Posterior cingulate gyrus (tissue), 11 donors: Measurements from ENCODE around the gene TSPAN2.

ENCODE experiments used
- DNase-seq, 10 donors: peaks; one replicate each; pipeline versions ENCODE4 v3.0.0 to v3.0.0-alpha.2; 2020 to 2021; ENCODE audit warnings: mixed read lengths in 3 of 10
- intact Hi-C: fragments of 100-400 bp; cut with DNase I; formaldehyde crosslinking; loops from one replicate; pipeline ENCODE4 v1.15.1; 2023

TSPAN2 gene

DNA sequence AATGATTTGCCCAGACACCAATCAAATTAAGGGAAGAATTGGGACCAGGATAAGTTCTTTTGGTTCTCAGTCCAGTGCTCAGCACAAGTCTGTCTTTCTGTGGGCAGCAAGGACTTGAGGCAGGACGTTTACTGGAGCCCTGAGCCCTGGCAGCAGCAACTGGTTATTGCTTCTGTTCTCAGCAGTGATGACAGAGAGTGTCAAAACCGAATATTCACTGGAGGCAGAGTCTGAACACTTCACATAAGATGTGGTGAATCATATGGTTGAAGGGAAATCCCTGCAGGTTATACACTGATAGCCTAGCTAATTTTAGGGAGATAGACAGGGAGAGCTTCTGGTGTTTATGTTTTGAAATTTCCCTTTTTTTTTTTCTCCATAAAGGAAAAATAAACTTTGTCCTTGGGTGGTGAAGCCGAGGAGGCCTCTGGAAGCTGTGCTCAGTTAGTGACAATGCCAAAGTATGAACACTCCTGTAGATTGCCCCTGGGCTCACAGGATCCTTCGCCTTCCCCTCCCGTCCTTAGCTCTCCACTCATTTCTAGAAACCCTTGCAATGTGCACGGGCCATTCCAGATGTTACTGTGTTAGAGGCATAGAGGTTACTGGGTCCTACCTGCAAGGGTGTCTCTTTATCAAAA, 26.3 kb upstream of the TSPAN2 start:
- DNase-seq, result no peak
- intact Hi-C loops, result no loop called here

DNA sequence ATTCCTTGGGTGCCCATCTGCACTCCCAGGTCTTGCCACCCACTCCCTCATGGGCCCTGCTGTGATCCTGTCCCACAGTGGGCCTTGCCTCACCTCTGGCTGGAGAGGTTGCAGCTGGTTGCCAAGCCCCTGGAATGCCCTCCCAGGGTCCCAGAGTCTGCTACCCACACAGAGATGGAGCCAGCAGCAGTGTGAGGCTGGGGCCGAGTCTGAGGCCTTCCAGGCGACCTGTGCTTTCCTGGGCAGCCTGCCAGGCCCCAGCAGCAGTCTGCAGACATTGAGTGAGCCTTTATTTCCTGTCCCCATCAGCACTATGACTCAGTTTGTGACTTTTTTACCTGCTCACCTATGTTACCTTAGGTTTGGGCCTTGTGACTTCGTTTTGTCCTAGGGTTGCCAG, 25.0 kb upstream of the TSPAN2 start:
- no peak for DNase-seq
- intact Hi-C loops, result no loop called here

DNA sequence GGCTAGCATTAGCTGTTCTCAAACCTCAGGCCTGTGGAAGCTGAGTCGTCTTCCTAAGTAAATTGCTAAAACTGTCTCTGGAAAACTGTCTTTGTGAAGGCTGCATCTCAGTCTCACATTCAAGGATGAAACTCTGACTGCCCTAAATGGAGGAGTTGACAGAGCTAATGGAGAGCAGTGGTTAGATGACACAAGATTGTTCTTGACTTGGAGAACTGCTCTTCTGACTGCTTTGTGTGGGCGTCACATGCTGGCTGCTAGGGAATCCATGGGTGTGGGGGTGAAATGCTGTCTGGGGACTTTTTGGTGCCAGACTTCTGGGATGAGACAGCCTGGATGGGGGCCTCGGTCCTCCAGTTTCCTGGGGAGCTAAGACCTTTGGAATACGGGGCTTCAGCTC, 24.5 kb upstream of the TSPAN2 start:
- DNase-seq, result no peak
- intact Hi-C loops, result loop anchor here (2.0 kb wide), 1 partner anchor 135 kb away; no protein-coding TSS in a partner anchor

DNA sequence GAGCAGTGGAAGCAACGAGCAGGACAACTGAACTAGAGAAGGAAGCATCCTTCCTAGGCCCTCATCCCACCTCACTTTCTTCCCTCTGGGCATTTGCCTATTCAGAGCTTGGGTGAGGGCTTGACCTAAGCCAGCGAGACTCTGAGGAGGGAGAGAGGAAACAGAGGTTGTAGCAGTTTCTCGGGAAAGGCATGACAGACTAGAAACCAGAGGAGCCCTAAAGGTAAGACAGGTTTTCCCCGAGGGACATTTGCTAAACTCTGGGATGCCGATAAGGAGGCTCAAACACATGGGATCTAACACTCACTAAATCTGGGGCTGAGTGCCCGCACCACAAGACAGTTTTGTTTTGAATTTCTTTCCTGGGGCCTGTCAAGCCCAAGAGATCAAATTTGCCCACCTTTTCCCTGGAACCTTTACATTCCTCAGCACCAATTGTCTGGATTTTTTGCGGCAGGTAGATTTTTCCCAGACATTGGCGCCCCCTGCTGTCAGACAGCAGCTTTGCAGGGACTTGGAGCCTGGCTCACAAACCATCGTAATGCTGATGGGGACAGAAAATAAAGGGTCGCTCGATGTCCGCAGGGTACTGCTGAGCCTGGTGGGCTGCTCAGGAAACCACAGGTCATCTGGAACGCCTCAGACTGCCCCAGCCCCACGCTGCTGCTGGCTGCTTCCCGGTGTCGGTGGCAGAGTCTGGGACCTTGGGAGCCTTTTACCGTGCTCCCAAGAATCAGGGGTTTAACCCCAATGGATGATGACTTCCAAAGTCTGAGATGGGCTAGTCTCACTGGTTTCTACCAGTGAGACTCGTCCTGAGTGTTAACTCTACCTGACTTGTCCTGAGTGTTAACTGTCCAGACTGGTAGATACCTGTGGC, 23.4 kb upstream of the TSPAN2 start:
- peak in 6 of 10 donors; percentile 31 to 90 (median 56) for DNase-seq
- intact Hi-C loops, result loop anchor here (2.0 kb wide), 1 partner anchor 134 kb away; no protein-coding TSS in a partner anchor

DNA sequence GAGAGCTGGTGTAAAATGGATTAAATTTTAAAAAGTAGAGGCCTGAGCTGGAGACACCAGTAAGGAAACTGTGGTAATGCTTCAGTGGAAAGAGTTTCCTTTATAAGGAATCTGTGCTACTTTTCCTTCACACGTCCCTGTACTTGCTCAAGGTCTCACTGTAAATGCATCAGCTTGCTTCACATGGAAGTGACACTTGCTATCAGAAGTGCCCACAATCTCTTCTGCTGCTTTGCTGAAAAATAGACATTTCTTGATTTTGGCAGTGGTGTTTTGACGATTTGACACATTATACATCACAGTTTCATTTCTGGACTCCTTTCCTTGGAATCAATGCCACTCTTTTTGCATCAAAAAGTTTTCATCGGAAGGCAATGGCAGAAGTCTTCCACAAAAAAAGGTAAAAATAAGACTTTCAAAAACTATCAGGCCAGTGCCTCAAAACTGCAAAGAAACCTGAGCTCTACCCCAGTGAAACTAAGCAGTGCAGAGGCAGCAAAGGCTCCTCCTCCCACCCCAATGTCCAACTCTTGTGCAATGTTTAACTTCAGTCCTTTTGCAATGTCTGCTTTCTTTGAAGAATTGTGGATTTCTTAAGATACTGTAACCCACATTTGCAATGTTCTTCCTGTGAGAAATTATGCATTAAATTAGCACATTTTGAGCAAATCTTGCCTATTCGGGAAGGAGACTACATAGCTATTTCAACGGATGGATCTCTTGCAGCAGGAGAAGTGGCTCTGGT, 18.4 kb upstream of the TSPAN2 start:
- no peak for DNase-seq
- intact Hi-C loops, result no loop called here

DNA sequence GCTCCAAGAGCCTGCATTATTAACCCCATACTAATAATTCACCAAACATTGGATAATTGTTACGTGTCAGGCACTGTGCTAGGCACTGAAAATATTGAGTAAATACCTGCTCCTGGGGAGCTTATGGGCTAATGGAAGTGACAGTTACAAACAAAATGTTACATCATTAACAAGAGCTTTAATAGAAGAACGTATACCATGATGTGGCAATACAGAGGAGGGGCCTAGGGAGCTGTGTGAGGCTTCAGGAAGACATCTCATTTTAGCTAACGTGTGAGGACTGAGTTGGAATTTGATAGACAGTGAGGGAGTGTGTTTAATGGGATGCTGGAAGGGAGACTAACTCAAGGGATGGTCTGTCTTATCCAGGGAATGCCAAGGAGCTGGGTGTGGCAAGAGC, 16.5 kb upstream of the TSPAN2 start:
- intact Hi-C loops, result no loop called here

DNA sequence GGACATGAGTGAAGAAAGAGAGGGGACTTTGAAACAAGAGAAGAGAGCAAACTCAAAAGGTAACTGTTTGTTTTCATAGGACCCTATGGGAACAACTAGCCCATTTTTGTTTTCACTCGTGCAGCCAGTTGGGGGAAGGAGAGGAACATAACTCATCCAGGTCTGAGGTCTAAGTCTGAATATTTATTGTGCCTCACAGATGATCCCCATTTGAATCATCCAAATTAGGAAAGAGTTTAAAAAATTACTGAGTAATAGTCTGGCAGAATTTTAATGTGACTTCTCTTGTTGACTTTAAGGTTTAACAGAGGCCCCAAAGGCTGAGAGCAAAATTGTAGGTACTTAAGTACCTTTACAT, 10.4 kb upstream of the TSPAN2 start:
- no peak for DNase-seq
- intact Hi-C loops, result no loop called here

More for the DNA sequence above, 16.5 kb upstream of the TSPAN2 start:
- no peak for DNase-seq

DNA sequence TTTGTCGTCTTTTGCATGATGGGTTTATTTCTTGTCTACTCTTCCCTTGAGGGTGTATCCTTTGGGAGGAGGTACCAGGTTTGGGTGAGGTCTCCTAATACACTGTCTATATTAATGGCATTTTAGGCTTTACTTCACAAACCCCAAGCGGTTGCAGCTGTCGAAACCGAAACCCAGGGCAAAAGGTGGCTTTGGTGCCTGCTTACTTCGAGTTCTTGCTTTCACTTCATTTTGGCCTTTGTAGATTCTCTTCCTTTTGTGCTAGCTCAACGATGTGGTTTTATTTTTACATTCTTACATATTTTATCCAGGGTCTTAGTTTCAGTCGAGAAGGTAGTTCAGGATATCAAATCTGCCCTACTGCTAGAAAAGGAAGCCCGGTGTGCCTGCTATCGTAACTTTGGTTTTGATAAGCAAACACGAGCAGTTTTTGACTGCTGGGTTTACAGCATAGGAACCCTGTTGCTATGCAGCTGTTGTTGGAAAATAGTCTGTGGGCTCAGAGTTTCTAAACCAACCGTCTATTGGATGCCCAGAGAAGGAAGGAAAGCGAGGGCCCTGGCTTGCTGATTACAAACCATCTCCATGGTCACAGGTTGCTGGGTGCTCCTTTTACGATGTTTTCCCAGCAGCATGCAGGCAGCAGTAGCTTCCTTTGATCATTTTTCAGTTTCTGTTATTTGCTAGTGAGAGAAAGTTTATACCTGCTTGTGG, 9.8 kb upstream of the TSPAN2 start:
- intact Hi-C loops, result no loop called here
- no peak for DNase-seq

DNA sequence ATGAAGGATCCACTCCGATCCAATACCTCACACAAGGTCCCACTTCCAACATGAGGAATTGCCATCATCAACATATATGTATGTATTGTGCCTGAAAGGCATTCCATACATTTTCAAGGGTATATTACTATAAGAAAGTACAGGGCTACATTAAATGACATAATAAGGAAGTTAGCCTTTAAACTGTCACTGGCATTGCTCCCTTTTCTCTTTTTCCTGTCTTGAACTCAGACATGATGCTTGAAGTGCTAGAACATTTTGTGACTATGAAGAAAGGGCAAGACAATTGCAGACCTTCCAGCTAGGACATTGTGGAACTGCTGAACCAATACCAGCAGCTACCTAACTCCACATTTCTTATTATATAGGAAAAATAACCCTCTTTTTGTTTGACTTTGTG, 2.9 kb upstream of the TSPAN2 start:
- intact Hi-C loops, result no loop called here
- no peak for DNase-seq

DNA sequence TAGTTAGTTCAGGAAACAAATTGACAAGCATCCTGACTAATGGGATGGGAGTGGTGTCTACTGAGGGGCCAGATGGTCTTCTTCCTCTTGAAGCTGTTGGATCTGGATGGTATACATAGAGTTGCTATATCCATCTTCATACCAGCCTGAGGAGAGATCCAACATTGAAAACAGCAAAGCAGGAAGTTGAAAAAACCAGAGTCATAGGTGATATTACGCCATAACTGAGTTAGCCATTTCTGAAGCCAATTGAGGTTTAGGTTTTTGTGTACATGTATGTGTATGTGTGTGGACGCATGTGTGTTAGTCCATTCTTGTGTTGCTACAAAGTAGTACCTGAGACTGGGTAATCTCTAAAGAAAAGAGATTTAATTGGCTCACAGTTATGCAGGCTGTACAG, 2.3 kb upstream of the TSPAN2 start:
- intact Hi-C loops, result no loop called here
- no peak for DNase-seq

DNA sequence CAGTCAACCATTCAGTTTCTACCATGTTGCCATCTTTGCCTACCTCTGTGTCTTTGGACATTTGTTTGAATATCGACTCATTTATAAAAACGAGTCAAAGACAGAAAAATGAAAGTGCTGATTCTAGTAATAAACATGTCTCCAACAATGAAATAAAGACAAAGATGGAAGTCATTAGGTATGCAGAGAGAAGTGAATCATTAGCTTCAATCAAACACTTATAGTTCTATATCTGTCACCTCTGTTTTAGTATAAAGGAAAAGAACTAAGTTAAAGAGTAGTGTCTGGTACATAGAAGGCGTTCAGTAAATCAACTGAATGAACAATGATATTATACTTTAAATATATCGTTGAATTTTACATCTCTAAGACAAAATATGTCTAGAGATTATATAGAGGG, 1.7 kb upstream of the TSPAN2 start:
- no peak for DNase-seq
- intact Hi-C loops, result no loop called here

DNA sequence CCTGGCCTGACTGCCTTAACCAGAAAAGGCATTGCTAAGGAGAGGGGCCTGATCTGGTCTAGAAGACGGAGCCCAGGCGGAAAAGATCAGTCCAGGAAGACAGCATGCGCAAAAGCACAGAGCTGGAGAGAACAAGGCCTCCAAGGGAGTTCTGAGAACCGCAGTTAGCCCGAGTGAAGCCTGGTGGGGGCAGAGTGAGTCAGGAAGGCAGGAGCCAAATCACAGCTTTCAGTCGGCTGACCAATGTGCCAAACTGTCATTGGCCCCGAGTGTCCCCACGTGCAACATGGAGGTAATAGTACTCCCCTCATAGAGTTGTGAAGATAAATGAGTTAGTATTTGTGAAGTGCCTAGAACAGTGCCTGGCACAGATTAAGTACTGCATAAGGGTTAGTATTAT, 1.2 kb upstream of the TSPAN2 start:
- intact Hi-C loops, result no loop called here
- DNase-seq, result no peak

DNA sequence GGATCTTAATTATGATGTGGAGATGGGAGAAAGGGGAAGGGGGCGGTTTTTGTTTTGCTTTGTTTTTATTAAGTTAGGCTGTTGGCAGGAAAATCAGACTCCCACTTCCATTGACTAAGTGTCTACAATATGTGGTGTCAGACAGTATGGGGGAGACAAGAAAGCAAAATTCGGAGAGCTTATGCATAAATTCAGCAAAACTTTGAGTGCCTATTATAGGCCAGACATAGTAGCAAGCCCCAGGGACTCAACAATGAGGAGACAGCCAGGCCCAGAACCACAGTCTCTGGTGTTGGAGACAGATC, 835 bp upstream of the TSPAN2 start:
- intact Hi-C loops, result no loop called here
- DNase-seq, result no peak

DNA sequence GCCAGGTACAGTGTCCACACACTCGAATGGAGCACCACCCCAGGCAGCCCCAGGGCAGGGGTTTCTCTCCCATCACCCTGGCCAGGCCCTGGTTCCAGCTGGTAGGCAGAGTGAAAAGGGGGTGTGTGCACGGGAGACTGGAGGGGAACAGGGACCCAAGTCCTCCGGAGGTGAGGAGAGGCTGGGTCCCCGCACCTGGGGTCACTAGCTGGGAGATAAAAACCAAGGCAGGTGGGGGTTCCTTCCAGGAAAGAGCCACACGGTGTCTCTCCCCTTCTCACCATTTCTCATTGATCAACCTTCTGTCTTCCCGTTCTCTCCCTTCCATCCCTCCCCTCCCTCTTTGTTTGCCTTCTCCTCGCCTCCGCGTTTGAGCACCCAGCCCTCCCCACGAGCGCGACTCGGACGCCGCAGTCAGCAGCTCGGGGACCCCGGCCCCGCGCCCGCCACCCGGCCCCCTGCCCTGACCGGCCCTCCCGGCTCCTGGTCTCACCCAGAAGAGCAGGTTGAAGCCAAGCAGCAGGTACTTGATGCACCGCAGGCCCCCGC, 358 bp downstream of the TSPAN2 start:
- peak in 1 of 10 donors; percentile 75 for DNase-seq
- intact Hi-C loops, result no loop called here

DNA sequence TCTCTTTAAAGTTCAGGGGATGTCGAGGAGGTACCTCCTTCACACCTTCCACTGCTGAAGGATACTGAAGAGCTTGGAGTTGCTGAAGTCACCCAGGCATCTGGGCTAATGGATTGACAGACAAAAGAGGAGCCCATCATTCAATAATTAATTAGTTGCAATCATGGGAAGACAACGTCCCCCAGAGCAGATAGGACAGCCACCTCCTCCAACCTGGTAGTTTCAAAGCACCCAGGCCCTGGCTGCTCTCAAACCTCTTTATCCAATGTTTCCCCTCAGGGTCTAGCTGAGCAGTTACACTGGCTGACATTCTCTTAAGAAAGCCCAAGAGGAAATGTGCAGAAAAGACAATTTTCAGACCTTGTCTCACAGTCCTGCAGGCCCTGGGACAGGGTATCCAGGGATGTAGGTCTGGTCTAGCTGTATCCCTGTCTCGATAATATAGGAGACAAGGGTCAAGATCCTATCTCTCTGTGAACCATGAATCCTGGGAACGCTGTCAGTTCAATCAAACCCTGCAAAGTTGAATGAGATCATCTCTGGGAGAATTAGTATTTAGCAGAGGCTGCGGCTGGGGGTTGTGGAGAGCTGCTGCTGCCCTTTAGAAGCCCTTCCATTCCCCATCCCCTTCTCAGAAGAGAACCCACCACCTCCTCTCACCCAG, 1.1 kb downstream of the TSPAN2 start:
- DNase-seq, result no peak
- intact Hi-C loops, result no loop called here

DNA sequence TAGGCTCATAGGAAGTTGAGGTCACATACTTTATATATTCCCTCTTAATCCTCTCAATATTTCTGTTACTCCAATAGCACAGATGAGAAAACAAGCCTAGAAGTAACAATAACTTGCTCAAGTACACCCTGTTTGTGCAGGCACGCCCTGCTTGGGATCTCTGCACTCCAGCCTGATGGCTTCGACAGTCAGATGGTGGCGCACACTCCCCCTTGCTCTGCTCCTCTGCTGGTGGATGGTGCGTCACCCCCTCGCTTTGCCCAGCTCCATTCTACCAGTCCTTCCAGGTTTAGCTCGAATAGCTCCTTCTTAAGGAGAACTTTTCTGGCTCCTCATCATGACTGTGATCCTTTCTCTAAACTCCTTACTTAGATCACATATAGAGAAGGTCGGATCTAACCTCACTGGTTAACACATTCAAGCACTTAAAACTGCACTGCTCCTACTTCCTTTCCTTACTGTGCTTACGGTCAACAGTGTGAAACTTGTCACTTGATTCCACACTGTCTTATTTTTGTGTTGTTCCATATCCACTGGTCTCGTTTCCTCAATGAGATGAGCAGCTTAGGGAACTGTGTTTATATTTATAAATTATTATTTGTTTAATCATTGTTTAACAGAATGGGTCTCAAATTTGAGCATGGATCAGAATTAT, 3.0 kb downstream of the TSPAN2 start:
- intact Hi-C loops, result no loop called here
- DNase-seq, result no peak

DNA sequence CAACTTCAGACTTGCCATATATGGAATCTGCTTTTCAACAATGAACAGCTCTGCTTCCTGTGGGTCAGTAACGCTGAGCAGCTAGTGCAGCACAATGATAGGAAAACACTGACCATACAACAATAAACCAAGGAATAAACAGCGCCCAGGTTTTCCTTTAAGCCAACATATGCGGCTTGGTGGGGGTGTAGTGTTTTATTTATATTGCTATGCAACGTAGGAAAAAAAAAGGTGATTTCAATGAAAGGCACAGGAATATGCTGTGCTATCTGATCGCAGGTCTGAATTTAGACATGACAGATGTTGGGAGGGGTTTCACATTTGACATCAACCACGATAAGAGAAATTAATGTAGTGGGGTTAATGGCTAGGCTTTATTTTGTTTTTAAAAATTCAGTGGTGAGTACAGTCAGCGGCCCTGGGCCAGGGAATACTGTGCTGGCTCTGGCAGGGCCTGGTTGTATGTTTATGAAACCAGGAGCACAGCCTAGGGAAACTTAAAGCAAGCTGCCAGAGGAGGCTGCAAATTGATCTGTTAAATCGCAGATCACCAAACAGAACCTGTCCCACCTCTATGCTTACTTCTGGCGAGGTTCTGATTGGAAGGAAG, 4.3 kb downstream of the TSPAN2 start:
- no peak for DNase-seq

DNA sequence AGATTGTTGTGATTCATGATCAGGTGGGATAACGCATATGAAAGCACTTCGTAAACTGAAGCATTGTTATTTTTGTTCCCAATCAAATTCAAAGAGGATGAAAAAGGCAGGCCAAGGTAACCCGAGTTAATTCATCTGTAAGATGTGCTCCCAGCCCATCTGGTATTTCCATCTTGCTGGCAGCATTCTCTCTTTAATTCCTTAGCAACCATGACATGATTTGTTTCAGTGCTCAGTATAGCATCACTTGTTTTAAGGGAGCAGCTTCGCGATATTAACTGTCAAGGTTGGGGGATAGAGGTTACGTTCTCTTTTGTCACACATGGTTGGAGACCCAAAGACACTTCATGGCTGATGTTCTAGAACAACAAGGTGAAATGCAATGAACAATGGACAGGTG, 6.4 kb downstream of the TSPAN2 start:
- intact Hi-C loops, result no loop called here
- no peak for DNase-seq

More for the DNA sequence above, 4.3 kb downstream of the TSPAN2 start:
- intact Hi-C loops, result no loop called here

DNA sequence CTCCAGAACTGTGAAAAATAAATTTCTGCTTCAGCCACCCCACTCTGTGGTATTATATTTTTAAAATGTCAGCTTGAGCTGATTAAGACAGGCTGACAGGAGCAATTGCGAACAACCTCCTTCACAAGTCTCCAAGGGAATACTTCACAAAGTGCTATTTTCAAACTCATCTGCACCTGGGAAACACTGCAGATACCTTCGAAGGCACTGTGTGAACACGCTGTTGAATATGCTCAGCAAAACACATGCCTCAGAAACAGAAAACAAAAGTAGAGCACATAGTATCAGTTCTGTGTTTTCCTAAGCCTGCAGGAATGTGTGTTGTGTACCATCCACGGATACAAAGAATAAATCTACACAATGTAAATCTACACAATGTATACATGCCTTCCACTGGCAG, 10.6 kb downstream of the TSPAN2 start:
- intact Hi-C loops, result no loop called here

More for the DNA sequence above, 10.6 kb downstream of the TSPAN2 start:
- no peak for DNase-seq
